Right lobe of liver (tissue), 4 donors: Measurements from ENCODE around the gene ZSCAN10.

ENCODE experiments used
- POLR2A ChIP-seq: fragments of 450-650 bp; IDR thresholded peaks from one replicate; pipeline ENCODE4 v1.6.1; 2017; ENCODE audit warnings: antibody characterized with exemption, mild to moderate bottlenecking
- TF ChIP-seq, protein P1 (sequence below), 4 donors: fragments of 200-600 bp in 3 of 4; fragments of 450-650 bp in 1 of 4; IDR thresholded peaks; one replicate each; pipeline versions ENCODE4 v1.5.1 to v1.8.0; 2016 to 2022; ENCODE audit warnings: antibody characterized with exemption in 4 of 4, mild to moderate bottlenecking in 2 of 4
- donor health status: DM: no; HTN: no; CAD: no.
- donor health status: DM: no; HTN: no; CAD: no.
- donor health status: DM: no; HTN: yes; CAD: no.

DNA sequence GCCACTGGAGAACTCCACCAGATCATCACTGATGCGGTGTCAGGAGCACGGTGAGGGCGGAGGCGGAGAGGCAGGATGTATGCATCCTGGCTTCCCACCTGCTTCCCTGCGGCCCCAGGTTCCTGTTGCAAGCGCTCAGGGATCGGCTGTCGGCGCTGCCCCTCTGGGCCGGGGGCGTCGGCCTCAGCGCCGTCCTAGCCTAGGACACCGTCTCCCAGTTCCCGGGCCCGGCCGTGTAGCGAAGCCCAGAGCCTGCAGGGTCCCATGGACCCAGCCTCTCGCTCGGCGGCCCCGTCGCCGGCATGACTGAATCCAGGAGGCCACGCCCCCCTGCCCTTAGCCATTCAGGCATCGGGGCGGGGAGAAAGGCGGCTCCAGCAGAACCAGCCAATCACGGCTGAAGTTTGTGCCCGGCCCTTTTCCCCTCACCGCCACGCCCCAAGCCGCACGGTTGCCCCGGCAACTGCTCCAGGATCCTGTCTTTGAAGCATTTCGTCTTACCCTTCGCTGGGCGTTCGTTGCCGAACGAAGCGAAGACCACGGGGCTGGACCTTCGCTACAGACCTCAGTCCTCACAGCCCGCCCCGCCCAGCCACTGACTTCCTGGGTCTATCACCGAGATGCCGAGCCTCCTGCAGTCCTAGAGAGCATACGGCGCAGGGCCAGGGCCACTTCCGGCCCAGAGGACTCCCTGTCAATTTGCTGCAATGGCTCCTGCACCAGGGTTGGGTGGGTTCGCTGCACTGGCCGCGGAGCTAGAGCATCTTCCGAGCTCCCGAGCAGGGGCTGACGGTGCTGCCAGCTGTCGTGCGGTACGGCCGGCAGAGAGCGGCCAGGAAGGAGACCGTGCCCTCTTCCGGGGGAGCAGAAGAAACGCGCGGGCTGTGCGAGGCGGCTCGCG, 25.1 kb upstream of the ZSCAN10 start:
- TF ChIP-seq, protein P1, sequence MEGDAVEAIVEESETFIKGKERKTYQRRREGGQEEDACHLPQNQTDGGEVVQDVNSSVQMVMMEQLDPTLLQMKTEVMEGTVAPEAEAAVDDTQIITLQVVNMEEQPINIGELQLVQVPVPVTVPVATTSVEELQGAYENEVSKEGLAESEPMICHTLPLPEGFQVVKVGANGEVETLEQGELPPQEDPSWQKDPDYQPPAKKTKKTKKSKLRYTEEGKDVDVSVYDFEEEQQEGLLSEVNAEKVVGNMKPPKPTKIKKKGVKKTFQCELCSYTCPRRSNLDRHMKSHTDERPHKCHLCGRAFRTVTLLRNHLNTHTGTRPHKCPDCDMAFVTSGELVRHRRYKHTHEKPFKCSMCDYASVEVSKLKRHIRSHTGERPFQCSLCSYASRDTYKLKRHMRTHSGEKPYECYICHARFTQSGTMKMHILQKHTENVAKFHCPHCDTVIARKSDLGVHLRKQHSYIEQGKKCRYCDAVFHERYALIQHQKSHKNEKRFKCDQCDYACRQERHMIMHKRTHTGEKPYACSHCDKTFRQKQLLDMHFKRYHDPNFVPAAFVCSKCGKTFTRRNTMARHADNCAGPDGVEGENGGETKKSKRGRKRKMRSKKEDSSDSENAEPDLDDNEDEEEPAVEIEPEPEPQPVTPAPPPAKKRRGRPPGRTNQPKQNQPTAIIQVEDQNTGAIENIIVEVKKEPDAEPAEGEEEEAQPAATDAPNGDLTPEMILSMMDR (IDR thresholded peaks at IDR 0.05) = peak in 3 of 4 donors; percentile 21 to 32 (median 27)
- peak; percentile 50 for TF ChIP-seq POLR2A
